Stomach (tissue), 4 donors: ENCODE data around the gene COL18A1.

ENCODE experiments used
- EP300 ChIP-seq: sonication (generic); formaldehyde crosslinking; IDR thresholded peaks from one replicate; pipeline ENCODE4 v1.6.1; 2017; ENCODE audit warnings: antibody characterized with exemption
- POLR2A ChIP-seq, 4 donors: fragments of 450-650 bp; IDR thresholded peaks; one replicate each; pipeline ENCODE4 v1.6.1; 2016; ENCODE audit warnings: antibody characterized with exemption in 4 of 4, control low read depth in 2 of 4, mild to moderate bottlenecking in 1 of 4, moderate library complexity in 1 of 4
- POLR2AphosphoS5 ChIP-seq, 3 donors: sonication (generic); formaldehyde crosslinking; IDR thresholded peaks; one replicate each; pipeline ENCODE4 v1.6.1; 2016; ENCODE audit warnings: antibody characterized with exemption in 3 of 3
- TF ChIP-seq, protein P1 (sequence below), 7 experiments: fragments of 450-650 bp in 4 of 7; fragments of 200-600 bp in 3 of 7; sonication (generic) in 3 of 7; IDR thresholded peaks; one replicate each; pipeline ENCODE4 v1.5.1; 2016 to 2019; ENCODE audit warnings: antibody characterized with exemption in 7 of 7, control low read depth in 2 of 7, mild to moderate bottlenecking in 1 of 7

DNA sequence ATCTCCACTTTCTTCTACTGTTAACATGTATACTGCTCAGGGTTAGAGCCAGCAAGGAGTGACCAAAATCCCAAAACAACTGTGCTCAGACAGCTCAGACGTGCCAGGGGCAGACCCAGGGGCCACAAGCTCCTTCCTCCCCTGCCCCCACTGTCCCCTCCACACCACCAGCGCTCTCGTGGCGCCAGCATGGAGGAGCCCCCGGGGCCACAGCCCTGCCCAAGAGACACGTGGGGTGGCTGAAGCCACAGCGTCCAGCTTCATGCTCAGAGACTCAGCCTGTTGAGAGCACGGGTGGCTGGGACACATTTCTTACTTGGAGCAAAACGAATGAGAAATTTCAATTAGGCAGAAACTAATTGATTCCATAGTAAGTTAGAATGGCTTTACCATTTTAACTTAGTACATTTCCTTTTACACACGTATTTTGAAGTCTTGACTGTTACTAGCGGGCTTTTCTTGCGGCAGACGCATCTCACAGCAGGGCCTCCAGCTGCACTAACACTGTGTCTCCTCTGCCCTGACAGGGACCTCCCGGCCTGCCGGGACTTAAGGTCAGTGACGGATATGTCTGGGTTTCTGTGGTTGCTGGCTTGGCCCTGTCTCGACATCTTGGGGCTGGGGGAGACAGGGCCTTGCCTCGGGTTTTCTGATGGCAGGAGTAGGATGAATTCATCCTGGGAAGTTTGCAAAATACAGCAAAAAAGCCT is 83.1 kb downstream of the COL18A1 start:
- TF ChIP-seq, protein P1, sequence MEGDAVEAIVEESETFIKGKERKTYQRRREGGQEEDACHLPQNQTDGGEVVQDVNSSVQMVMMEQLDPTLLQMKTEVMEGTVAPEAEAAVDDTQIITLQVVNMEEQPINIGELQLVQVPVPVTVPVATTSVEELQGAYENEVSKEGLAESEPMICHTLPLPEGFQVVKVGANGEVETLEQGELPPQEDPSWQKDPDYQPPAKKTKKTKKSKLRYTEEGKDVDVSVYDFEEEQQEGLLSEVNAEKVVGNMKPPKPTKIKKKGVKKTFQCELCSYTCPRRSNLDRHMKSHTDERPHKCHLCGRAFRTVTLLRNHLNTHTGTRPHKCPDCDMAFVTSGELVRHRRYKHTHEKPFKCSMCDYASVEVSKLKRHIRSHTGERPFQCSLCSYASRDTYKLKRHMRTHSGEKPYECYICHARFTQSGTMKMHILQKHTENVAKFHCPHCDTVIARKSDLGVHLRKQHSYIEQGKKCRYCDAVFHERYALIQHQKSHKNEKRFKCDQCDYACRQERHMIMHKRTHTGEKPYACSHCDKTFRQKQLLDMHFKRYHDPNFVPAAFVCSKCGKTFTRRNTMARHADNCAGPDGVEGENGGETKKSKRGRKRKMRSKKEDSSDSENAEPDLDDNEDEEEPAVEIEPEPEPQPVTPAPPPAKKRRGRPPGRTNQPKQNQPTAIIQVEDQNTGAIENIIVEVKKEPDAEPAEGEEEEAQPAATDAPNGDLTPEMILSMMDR (IDR thresholded peaks at IDR 0.05), result no peak
- TF ChIP-seq POLR2AphosphoS5 (IDR thresholded peaks at IDR 0.05), result no peak
- no peak for TF ChIP-seq EP300
- no peak for TF ChIP-seq POLR2A (IDR thresholded peaks at IDR 0.05)
